ENCODE measurements around the gene RRP15. TPM values are rescaled to one million over a fixed set of nuclear protein-coding genes. Genes with fewer than 3 reads are reported as not detected.

RRP15 gene
- polyA plus RNA-seq, 3 donors from 2014 or later, result 6.4 to 12.8 (median 10.3) TPM

DNA sequence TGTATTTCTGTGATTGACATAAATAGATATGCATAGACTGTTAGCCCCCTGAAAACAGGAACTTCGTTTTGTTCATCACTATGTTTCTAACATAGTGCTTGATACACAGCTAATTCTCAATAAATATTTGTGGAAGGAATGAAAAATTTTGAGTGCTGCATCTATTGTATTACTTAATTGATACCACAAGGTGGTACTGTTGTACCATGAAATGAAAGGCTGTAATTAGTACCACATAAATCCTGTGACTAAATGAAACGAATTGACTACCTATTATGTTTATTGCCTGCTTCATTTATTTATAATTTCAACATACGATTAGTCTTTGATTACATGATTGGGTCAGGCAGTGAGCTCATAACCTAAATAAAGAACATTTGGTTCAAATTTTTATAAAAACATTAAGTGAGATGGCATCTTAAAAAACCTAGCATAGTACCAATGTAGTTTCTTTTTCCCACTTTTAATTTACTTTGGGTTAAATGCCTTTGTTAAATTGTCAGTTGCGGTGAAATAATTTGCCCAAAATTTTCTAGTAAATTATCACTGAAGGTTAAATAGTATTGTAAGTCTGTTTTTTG is 45.0 kb downstream of the RRP15 start:
- no peak overlapping the region for H3K27ac Mint-ChIP-seq
- peaks cover 7 to 13% (median 8%) of the 10 kb centered on the region in 3 donors for H3K36me3 Mint-ChIP-seq
- H3K27me3 Mint-ChIP-seq (ENCODE audit: low read depth in 3 of 3), result peaks cover 0 to 2% (median 0%) of the 10 kb centered on the region in 3 donors
- DNase-seq, result peak in 1 of 3 donors; percentile 19
- no peaks in the 10 kb centered on the region for H3K4me1 Mint-ChIP-seq
- no peaks in the 10 kb centered on the region for H3K9me3 Mint-ChIP-seq
- no peak overlapping the region for H3K4me3 Mint-ChIP-seq

DNA sequence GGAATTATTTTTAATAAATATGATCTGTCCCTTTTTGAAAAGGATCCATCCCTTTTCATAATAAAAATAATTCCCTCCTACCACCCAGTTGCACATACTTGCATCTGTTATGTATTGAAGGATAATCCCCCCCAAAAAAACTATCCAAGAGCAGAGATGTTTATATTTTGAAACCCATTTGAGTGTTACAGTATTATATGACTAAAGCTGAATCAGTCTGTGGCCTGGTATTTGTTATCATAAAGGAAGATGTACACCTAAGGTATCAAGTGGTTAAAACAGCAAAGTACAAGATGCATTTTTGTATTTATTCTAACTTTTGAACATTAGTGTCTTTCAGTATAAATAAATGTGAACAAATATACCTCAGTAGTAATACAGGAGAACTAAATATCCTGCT is 47.3 kb downstream of the RRP15 start:
- peaks cover 3 to 11% (median 8%) of the 10 kb centered on the region in 3 donors for H3K36me3 Mint-ChIP-seq
- no peaks in the 10 kb centered on the region for H3K9me3 Mint-ChIP-seq
- H3K4me3 Mint-ChIP-seq, result no peak overlapping the region
- H3K4me1 Mint-ChIP-seq, result no peaks in the 10 kb centered on the region
- no peak for DNase-seq
- H3K27ac Mint-ChIP-seq, result no peak overlapping the region
- H3K27me3 Mint-ChIP-seq (ENCODE audit: low read depth in 3 of 3), result peaks cover 0 to 2% (median 0%) of the 10 kb centered on the region in 3 donors

DNA sequence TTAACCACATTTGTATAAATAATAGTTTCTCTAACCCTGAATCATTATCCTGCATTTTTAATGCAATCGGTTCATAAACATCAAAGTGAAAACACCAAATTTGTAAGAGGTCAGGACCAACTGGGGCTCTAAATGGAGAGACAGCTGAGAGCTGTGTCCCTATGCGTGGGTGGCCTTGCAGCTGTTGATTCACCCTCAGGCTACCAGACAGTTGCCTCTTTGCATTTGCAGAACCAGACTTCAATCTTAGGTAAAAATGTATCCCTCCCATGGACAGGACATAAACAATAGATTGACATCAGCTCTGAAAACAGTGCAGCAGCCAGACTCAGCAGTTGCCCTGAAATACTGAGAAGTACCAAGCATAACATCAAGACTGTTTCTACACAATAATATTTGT is 51.2 kb downstream of the RRP15 start:
- no peaks in the 10 kb centered on the region for H3K4me1 Mint-ChIP-seq
- no peak for DNase-seq
- H3K4me3 Mint-ChIP-seq, result no peak overlapping the region
- no peak overlapping the region for H3K27ac Mint-ChIP-seq
- no peaks in the 10 kb centered on the region for H3K27me3 Mint-ChIP-seq (ENCODE audit: low read depth in 3 of 3)
- H3K36me3 Mint-ChIP-seq, result peaks cover 6 to 15% (median 12%) of the 10 kb centered on the region in 3 donors
- H3K9me3 Mint-ChIP-seq, result no peaks in the 10 kb centered on the region

DNA sequence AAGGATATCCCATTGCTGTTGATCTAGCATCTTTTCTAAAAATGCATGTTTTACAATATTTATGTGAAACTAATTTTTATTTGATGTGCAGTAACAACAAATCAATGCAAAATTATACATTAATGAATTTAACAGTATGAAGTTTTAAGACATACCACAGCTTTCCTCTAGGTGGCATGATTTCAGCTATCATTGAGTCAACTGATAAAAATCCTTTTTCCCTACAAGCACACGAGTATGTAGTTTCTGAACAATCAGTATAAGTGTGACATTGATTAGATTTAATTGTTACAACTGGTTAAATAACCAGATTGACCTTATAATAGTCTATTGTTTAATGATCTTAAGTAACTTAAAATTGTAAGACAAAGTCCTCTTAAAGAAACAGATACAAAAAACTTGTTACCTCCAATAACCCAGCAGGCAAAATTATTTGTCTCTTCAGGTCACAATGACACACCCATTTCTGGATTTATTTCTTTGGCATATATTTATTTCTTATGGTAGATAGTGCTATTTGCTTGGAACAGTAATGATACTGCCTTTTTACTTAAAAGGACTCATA is 54.3 kb downstream of the RRP15 start:
- Mint-ChIP-seq H3K27ac (no peak overlapping the region), H3K9me3 (no peaks in the 10 kb centered on the region), H3K4me1 (no peaks in the 10 kb centered on the region), H3K36me3 (peaks cover 13 to 22% (median 15%) of the 10 kb centered on the region in 3 donors), H3K27me3 (ENCODE audit: low read depth in 3 of 3) (peaks cover 0 to 6% (median 4%) of the 10 kb centered on the region in 3 donors), H3K4me3 (no peak overlapping the region)
- DNase-seq, result no peak

DNA sequence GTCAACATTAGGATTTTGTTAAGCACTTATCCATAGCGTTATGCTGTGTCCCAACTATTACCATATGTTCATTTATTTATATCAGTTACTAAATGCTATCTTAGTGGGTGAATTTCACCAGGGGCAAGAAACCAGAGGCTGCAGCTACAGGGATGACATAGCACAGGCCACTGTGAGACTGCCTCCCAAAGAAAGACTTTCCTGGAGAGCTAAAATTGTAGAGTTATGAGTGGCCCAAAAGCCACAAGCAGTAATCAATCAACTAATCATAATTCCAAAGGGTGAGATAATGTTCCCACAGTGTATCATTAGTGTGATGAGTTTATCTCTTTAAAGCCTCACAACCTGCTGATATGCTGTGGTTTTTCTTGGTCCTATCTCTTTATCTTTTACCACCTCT is 56.2 kb downstream of the RRP15 start:
- H3K27ac Mint-ChIP-seq, result no peak overlapping the region
- H3K9me3 Mint-ChIP-seq, result no peaks in the 10 kb centered on the region
- peaks cover 4 to 9% (median 7%) of the 10 kb centered on the region in 3 donors for H3K27me3 Mint-ChIP-seq (ENCODE audit: low read depth in 3 of 3)
- H3K4me1 Mint-ChIP-seq, result peaks cover 3 to 4% of the 10 kb centered on the region in 2 donors
- no peak overlapping the region for H3K4me3 Mint-ChIP-seq
- peaks cover 13 to 22% (median 15%) of the 10 kb centered on the region in 3 donors for H3K36me3 Mint-ChIP-seq
- no peak for DNase-seq

DNA sequence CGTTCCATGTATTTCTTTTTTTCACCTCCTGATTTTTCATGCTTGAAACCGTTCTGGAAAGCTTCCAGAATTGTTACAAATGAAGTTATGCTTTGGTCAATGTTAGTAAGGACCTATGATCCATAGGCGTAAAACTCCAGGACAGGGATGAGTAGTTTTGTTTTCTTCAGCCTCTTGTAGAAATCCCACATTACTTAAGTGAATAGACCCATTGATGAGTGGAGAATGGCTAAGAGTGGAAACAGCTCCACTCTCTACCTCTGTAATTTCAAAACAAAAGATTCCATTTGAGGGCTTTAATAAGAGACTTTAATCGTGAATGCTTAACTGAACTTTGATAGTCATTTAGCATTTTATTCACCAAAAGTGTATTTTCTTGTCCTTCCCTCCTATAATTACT is 57.0 kb downstream of the RRP15 start:
- peaks cover 10 to 12% of the 10 kb centered on the region in 2 donors for H3K4me1 Mint-ChIP-seq

DNA sequence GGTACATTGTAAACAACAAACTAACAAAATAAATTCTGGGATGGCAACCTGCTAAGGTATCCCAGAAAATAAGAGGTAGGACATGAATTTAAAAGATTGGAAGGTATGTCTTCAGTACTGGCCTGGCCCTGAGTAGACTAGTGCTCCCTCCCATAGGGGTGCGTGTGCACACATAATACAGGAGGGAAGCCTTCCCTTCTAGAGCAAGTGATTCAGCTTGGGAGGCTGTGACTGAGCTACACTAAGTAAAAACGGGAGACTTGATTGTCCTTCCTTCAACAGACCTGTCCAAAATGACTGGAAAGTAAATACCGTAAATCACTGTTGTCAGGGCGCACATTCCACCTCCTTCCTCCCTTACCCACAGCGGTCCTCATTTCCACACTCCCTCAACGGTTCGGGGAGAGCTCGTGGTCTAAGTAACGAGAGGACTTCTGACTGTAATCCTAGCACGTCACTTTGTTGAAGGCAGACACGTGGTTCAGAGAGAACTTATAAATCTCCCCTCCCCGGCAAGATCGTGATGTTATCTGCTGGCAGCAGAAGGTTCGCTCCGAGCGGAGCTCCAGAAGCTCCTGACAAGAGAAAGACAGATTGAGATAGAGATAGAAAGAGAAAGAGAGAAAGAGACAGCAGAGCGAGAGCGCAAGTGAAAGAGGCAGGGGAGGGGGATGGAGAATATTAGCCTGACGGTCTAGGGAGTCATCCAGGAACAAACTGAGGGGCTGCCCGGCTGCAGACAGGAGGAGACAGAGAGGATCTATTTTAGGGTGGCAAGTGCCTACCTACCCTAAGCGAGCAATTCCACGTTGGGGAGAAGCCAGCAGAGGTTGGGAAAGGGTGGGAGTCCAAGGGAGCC is 60.0 kb downstream of the RRP15 start, which contains the start of gene TGFB2:
TSS of gene TGFB2 (plus strand) at position 523 of the 859 bp plus-strand sequence. CDS start 1,366 bp downstream, outside the sequence.
- peaks cover 12 to 15% (median 14%) of the 10 kb centered on the region in 3 donors for H3K27me3 Mint-ChIP-seq (ENCODE audit: low read depth in 3 of 3)

More for the DNA sequence above, 57.0 kb downstream of the RRP15 start:
- H3K27me3 Mint-ChIP-seq (ENCODE audit: low read depth in 3 of 3), result peaks cover 8 to 13% (median 11%) of the 10 kb centered on the region in 3 donors
- H3K36me3 Mint-ChIP-seq, result peaks cover 13 to 22% (median 15%) of the 10 kb centered on the region in 3 donors
- no peak for DNase-seq
- no peak overlapping the region for H3K4me3 Mint-ChIP-seq
- H3K27ac Mint-ChIP-seq, result no peak overlapping the region
- H3K9me3 Mint-ChIP-seq, result no peaks in the 10 kb centered on the region

DNA sequence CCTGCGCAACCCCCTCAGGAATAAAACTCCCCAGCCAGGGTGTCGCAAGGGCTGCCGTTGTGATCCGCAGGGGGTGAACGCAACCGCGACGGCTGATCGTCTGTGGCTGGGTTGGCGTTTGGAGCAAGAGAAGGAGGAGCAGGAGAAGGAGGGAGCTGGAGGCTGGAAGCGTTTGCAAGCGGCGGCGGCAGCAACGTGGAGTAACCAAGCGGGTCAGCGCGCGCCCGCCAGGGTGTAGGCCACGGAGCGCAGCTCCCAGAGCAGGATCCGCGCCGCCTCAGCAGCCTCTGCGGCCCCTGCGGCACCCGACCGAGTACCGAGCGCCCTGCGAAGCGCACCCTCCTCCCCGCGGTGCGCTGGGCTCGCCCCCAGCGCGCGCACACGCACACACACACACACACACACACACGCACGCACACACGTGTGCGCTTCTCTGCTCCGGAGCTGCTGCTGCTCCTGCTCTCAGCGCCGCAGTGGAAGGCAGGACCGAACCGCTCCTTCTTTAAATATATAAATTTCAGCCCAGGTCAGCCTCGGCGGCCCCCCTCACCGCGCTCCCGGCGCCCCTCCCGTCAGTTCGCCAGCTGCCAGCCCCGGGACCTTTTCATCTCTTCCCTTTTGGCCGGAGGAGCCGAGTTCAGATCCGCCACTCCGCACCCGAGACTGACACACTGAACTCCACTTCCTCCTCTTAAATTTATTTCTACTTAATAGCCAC is 60.7 kb downstream of the RRP15 start:
- peaks cover 12 to 15% (median 14%) of the 10 kb centered on the region in 3 donors for H3K27me3 Mint-ChIP-seq (ENCODE audit: low read depth in 3 of 3)

More for the DNA sequence above, 60.0 kb downstream of the RRP15 start, which contains the start of gene TGFB2:
- no peak for DNase-seq
- Mint-ChIP-seq H3K4me1 (peaks cover 14 to 19% of the 10 kb centered on the region in 2 donors), H3K36me3 (peaks cover 13 to 22% (median 15%) of the 10 kb centered on the region in 3 donors), H3K4me3 (peak within 1 kb of the TSS in 2 of 5 donors; percentile 76 to 82), H3K9me3 (no peaks in the 10 kb centered on the region), H3K27ac (peak within 1 kb of the TSS in 1 of 6 donors; percentile 39)

DNA sequence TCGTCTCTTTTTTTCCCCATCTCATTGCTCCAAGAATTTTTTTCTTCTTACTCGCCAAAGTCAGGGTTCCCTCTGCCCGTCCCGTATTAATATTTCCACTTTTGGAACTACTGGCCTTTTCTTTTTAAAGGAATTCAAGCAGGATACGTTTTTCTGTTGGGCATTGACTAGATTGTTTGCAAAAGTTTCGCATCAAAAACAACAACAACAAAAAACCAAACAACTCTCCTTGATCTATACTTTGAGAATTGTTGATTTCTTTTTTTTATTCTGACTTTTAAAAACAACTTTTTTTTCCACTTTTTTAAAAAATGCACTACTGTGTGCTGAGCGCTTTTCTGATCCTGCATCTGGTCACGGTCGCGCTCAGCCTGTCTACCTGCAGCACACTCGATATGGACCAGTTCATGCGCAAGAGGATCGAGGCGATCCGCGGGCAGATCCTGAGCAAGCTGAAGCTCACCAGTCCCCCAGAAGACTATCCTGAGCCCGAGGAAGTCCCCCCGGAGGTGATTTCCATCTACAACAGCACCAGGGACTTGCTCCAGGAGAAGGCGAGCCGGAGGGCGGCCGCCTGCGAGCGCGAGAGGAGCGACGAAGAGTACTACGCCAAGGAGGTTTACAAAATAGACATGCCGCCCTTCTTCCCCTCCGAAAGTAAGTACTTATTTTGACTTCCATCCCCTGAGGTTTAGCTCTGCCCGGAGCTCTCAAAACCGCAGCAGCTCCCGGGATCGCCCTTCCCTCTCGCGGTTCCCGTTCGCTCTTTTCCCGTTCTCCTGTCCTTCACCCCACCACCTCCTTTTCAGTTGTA is 61.5 kb downstream of the RRP15 start:
- peaks cover 6 to 16% (median 8%) of the 10 kb centered on the region in 3 donors for H3K36me3 Mint-ChIP-seq

More for the DNA sequence above, 60.7 kb downstream of the RRP15 start:
- peak overlapping the region in 2 of 5 donors; percentile 76 to 82 for H3K4me3 Mint-ChIP-seq
- H3K36me3 Mint-ChIP-seq, result peaks cover 13 to 22% (median 15%) of the 10 kb centered on the region in 3 donors
- H3K27ac Mint-ChIP-seq, result peak overlapping the region in 1 of 6 donors; percentile 39
- peaks cover 14 to 19% of the 10 kb centered on the region in 2 donors for H3K4me1 Mint-ChIP-seq
- H3K9me3 Mint-ChIP-seq, result no peaks in the 10 kb centered on the region
- DNase-seq, result peak; percentile 8 to 19 (median 18)

DNA sequence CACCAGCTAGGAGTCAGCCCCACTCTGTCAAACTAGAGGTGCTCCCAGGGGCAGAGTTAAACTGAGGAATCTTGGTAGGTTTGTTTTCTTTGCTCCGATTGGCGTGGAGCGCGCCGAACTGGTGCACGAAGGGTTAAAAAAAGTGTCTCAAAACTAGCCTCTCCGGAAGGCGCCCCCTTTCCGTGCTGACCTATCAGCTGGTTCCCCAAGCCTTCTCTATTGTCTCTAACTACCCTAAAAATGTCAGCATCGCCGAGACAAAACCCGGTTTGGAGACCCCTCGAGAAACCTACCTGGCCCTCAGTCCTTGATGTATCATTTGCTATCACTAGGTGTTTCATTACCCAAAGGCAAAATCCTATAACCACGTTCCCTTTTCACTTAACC is 62.2 kb downstream of the RRP15 start:
- H3K27ac Mint-ChIP-seq, result no peak overlapping the region
- H3K4me3 Mint-ChIP-seq, result peak overlapping the region in 2 of 5 donors; percentile 76 to 82
- peaks cover 22 to 30% of the 10 kb centered on the region in 2 donors for H3K4me1 Mint-ChIP-seq

More for the DNA sequence above, 61.5 kb downstream of the RRP15 start:
- Mint-ChIP-seq H3K9me3 (no peaks in the 10 kb centered on the region), H3K4me1 (peaks cover 20 to 27% of the 10 kb centered on the region in 2 donors), H3K27ac (peak overlapping the region in 1 of 6 donors; percentile 39), H3K4me3 (peak overlapping the region in 2 of 5 donors; percentile 76 to 82), H3K27me3 (ENCODE audit: low read depth in 3 of 3) (peaks cover 12 to 15% (median 13%) of the 10 kb centered on the region in 3 donors)
- DNase-seq, result no peak

DNA sequence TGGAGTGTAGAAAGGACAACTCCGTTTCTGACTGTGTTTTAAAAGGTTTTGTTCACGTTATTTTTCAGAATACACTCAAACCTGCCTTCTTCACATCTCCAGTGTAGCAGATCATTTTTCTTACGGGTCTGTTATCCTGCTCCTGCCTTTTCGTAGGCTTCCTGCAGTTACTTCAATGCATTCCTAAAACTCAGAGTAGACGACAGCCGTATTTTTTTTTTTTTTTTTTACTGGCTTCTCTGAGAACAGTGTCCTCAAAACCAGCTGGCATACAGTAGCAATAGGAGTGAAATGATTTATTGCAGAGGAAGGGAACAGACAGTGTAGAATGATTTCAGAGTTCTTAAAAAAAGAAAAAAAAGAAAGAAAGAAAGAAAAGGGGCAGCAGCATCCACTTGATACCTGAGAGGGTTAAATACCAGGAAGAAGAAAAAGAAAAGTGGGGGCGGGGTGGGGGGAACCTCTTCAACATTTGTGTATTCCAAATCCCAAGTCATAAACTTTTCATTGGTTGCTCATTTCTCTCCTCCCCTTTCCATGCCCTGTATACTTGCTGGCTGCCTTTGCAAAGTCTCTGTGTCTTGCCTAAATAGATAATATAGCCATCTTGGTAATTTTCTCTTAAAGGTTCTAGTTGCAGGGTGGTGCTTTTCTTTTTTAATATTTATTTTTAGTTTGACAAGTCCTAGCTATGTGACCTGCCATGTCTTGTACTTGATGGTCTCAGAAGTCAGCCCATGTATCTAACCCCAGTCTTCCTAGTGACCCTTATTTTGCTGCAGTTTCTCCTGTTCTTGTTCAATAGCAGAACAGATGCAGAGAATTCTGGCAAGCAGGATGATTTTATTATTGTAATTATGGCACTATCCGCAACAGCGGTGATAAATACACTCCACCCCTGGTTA is 62.9 kb downstream of the RRP15 start:
- H3K36me3 Mint-ChIP-seq, result peaks cover 0 to 4% (median 0%) of the 10 kb centered on the region in 3 donors
- H3K27me3 Mint-ChIP-seq (ENCODE audit: low read depth in 3 of 3), result peaks cover 11 to 12% (median 12%) of the 10 kb centered on the region in 3 donors
- peaks cover 24 to 30% of the 10 kb centered on the region in 2 donors for H3K4me1 Mint-ChIP-seq
- no peak overlapping the region for H3K27ac Mint-ChIP-seq
- DNase-seq, result no peak
- H3K4me3 Mint-ChIP-seq, result peak overlapping the region in 3 of 5 donors; percentile 22 to 82 (median 76)
- no peaks in the 10 kb centered on the region for H3K9me3 Mint-ChIP-seq

More for the DNA sequence above, 62.2 kb downstream of the RRP15 start:
- H3K9me3 Mint-ChIP-seq, result no peaks in the 10 kb centered on the region
- H3K27me3 Mint-ChIP-seq (ENCODE audit: low read depth in 3 of 3), result peaks cover 10 to 15% (median 12%) of the 10 kb centered on the region in 3 donors
- peaks cover under 1 to 11% (median under 1%) of the 10 kb centered on the region in 3 donors for H3K36me3 Mint-ChIP-seq
- DNase-seq, result no peak

Measured in immature natural killer cell (primary cell).